ENCODE data around the gene CENPU.

GRCh38 chr4:184699941-184700340 is 34.0 kb downstream of the CENPU start:
- no peak for TF ChIP-seq POLR2AphosphoS5 (IDR thresholded peaks at IDR 0.05)
- no peak for TF ChIP-seq CTCF (IDR thresholded peaks at IDR 0.05)
- TF ChIP-seq EP300 (IDR thresholded peaks at IDR 0.05) = no peak

Data from esophagus muscularis mucosa (tissue), 4 donors.